Measurements from ENCODE around the gene ISCU.

The ISCU gene

DNA sequence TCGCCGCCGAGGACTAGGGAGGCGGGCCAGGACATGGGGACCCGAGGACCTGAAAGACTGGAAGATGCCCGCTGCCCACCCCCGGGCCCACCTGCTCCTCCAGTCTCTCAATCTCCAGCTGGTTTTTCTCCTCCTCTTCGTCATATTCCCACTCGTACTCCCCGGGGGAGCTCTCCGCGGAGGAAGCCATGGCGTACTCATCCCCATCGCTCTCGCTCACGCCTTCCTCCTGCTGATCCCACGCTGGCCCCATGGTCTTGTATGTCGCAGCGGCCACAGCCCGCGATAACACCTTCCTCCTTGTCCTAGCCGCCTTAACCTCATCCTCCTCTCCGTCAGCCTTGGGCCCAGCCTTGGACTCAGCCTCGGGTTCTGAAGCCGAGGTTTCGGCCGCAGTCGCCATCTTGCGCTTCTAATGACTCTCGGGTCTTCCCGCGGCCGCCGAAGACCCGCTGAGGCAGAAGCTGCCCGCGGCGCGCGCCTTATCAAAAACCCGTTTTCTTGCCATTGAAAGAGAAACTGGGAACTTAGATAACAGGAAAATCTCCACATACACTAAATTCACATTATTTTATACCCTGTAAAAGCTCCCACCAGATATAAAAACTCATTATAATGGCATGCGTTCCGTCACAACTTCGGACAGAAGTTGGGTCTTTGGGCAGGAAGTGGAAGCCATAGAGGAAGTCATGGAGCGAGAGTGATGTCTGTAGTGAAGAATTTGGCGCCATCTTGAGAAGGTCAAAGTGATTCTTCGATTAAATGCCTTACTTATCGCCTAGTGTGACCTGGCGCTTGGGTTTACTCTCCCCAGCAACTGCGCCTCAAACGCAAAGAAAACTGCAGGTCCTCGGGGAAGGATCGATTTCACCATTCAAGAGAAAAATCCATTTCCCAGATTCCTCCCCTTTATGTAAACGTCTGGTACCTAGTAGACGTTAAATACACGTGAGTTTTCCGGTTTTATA lies 1.4 kb upstream of the ISCU start, which contains the start of gene SART3:
TSS of gene SART3 (minus strand) at position 422 of the 968 bp plus-strand sequence. CDS start at position 403, 19 bp downstream.
- peak; percentile 82 for DNase-seq
- H3K27ac ChIP-seq, result peak within 1 kb of the TSS; percentile 99

DNA sequence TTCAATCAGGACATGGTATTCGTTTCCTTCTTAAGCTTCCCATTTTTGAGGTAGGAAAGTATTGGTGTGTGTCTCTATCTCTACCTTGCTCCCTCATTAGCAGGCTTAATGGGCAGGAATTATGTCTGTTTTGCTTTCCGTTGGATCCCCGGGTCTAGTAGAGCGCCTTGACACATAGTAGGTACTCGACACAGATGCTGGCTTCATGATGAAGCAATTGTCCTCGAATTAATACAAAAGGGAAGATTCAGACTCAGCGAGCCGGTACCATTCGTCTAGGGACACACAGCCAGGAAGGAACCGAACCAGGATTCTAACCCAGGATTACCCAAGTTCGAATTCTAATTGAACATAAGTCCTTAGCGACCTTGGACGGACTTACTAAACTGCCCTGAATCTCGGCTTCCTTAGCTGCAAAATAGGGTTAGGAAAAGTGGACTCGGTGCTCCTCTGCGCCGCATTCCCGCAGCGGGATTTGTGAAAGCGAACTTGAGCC lies 496 bp upstream of the ISCU start:
- peaks cover 19% of the 10 kb centered on the region for H3K36me3 ChIP-seq (replicated peaks)
- DNase-seq, result no peak
- H3K4me3 ChIP-seq (ENCODE audit: low read depth, low read length), result peak overlapping the region; percentile 100
- in situ Hi-C loops (cut with HindIII; ENCODE audit: low pct_ligation_motif_present, low sequenced_read_pairs), result no loop called here
- H3K27me3 ChIP-seq (replicated peaks), result no peaks in the 10 kb centered on the region
- peak overlapping the region; percentile 99 for H3K27ac ChIP-seq
- TF ChIP-seq, protein P1, sequence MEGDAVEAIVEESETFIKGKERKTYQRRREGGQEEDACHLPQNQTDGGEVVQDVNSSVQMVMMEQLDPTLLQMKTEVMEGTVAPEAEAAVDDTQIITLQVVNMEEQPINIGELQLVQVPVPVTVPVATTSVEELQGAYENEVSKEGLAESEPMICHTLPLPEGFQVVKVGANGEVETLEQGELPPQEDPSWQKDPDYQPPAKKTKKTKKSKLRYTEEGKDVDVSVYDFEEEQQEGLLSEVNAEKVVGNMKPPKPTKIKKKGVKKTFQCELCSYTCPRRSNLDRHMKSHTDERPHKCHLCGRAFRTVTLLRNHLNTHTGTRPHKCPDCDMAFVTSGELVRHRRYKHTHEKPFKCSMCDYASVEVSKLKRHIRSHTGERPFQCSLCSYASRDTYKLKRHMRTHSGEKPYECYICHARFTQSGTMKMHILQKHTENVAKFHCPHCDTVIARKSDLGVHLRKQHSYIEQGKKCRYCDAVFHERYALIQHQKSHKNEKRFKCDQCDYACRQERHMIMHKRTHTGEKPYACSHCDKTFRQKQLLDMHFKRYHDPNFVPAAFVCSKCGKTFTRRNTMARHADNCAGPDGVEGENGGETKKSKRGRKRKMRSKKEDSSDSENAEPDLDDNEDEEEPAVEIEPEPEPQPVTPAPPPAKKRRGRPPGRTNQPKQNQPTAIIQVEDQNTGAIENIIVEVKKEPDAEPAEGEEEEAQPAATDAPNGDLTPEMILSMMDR (IDR thresholded peaks at IDR 0.05; ENCODE audit: low read depth, low read length, missing control alignments), result no peak

More for the DNA sequence above, 1.4 kb upstream of the ISCU start, which contains the start of gene SART3:
- H3K27me3 ChIP-seq (replicated peaks), result no peaks in the 10 kb centered on the region
- peaks cover 12% of the 10 kb centered on the region for H3K36me3 ChIP-seq (replicated peaks)
- H3K4me3 ChIP-seq (ENCODE audit: low read depth, low read length), result peak within 1 kb of the TSS; percentile 100
- TF ChIP-seq, protein P1 (IDR thresholded peaks at IDR 0.05; ENCODE audit: low read depth, low read length, missing control alignments), result no peak
- in situ Hi-C loops (cut with HindIII; ENCODE audit: low pct_ligation_motif_present, low sequenced_read_pairs), result no loop called here

DNA sequence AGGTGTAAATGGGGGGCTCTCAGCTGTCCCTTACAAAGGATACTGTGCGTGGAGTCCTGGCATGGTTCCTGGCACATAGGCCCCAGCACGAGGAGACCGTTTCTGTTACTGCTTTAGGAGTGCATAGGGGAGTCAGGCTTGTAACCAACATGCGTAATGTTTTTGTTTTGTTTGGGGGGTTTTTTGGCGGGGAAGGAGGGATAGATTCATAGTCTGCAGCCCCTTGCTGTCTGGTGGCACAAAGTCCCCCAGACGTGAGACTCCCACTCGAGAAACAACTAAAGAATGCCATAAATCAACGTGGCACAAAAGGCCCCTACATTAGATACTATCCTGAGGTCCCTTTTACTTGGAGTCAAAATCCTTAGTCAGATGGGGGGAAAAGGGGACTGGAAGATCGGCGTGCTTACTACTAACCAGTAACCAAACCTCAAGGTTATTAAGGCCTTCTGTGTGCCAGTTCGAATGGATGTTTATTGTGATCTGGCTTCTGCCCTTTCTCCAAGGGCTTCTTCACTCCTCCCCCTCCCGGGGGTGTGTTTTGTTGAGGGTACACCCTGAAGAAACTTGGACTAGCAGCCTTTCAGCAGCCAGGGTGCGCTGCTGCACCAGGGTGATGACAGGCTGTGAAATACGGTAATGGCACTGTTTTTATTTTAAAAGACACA lies 874 bp downstream of the ISCU start:
- DNase-seq, result peak; percentile 84
- Histone ChIP-seq H3K36me3 (replicated peaks) (peaks cover 28% of the 10 kb centered on the region), H3K27ac (peak overlapping the region; percentile 79), H3K27me3 (replicated peaks) (no peaks in the 10 kb centered on the region), H3K4me3 (ENCODE audit: low read depth, low read length) (peak overlapping the region; percentile 91)
- TF ChIP-seq, protein P1 (IDR thresholded peaks at IDR 0.05; ENCODE audit: low read depth, low read length, missing control alignments), result peak; percentile 96
- in situ Hi-C loops (cut with HindIII; ENCODE audit: low pct_ligation_motif_present, low sequenced_read_pairs), result no loop called here

DNA sequence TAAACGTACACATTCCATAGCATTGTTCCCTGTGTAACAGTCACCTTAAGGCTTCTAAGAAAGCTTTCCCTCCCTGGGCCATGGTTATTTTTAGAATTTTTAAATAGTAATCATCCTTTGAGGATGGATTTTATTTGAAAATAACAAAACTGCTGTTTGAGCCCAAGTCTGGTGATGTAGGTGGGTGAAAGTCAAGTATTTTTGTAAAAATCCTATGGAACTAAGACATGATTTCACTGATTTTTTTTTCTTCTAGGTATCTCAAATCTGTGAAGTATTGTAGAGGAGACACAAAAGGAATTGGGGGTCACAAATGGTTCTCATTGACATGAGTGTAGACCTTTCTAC lies 1.4 kb downstream of the ISCU start:
- Histone ChIP-seq H3K27me3 (replicated peaks) (no peaks in the 10 kb centered on the region), H3K27ac (no peak overlapping the region)
- DNase-seq, result no peak

DNA sequence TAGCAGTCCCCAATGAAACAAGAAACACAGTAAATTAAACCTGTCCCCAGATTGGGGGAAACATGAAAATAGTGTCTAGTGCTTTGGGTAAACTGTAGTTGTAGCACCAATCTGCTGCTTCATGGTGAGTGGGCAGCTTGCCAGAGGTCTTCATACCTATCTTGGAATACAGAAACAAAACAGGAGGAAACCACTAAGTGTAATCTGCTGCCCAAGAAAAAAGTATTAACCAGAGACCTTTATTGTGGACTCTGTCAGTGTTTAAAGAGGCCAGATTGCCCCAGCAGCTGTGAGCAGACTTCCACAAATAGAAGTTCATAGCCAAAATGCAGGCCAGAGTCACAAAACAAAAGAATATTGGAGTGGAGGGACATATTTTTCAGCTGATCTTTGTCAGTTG lies 2.3 kb downstream of the ISCU start:
- no peak for DNase-seq
- peaks cover 35% of the 10 kb centered on the region for H3K36me3 ChIP-seq (replicated peaks)
- TF ChIP-seq, protein P1 (IDR thresholded peaks at IDR 0.05; ENCODE audit: low read depth, low read length, missing control alignments), result no peak
- in situ Hi-C loops (cut with HindIII; ENCODE audit: low pct_ligation_motif_present, low sequenced_read_pairs), result no loop called here
- no peaks in the 10 kb centered on the region for H3K27me3 ChIP-seq (replicated peaks)
- H3K4me3 ChIP-seq (ENCODE audit: low read depth, low read length), result no peak overlapping the region
- no peak overlapping the region for H3K27ac ChIP-seq

More for the DNA sequence above, 1.4 kb downstream of the ISCU start:
- TF ChIP-seq, protein P1 (IDR thresholded peaks at IDR 0.05; ENCODE audit: low read depth, low read length, missing control alignments), result no peak
- Histone ChIP-seq H3K36me3 (replicated peaks) (peaks cover 33% of the 10 kb centered on the region), H3K4me3 (ENCODE audit: low read depth, low read length) (peak overlapping the region; percentile 91)
- in situ Hi-C loops (cut with HindIII; ENCODE audit: low pct_ligation_motif_present, low sequenced_read_pairs), result no loop called here

All from brain microvascular endothelial cell (primary cell).